GM23338 (cell line): Measurements from ENCODE around the gene TIE1. TPM values are rescaled to one million over a fixed set of nuclear protein-coding genes. Genes with fewer than 3 reads are reported as not detected.

Experiments used
- ATAC-seq: fragments of 200-7000 bp; cut with Tn5 transposase; 3 replicates; pipeline ENCODE4 v1.9.1; 2020
- DNase-seq: peaks from one replicate; pipeline ENCODE4 v3.0.0-alpha.2; 2015; ENCODE audit warnings: low spot score
- H2AFZ ChIP-seq: fragments of 200-600 bp; sonication (generic); 2 replicates; pipeline ENCODE4 v1.8.0; 2016; ENCODE audit warnings: antibody characterized with exemption, mild to moderate bottlenecking, moderate library complexity
- H3F3A ChIP-seq: fragments of 200-600 bp; sonication (generic); replicated peaks from 2 replicates; pipeline ENCODE4 v1.8.0; 2017; ENCODE audit warnings: antibody characterized with exemption, mixed run types, low read depth
- H3K27ac ChIP-seq: fragments of 200-600 bp; sonication (generic); 2 replicates; pipeline ENCODE4 v1.6.1; 2016; ENCODE audit warnings: low read depth
- H3K27me3 ChIP-seq: fragments of 200-600 bp; sonication (generic); 2 replicates; pipeline ENCODE4 v1.8.0; 2016; ENCODE audit warnings: mild to moderate bottlenecking, mixed run types, moderate library complexity; ENCODE audit not compliant: insufficient read depth
- H3K36me3 ChIP-seq: fragments of 200-600 bp; sonication (generic); 2 replicates; pipeline ENCODE4 v1.8.0; 2016; ENCODE audit warnings: mild to moderate bottlenecking; ENCODE audit not compliant: insufficient read depth
- H3K4me1 ChIP-seq: fragments of 200-600 bp; sonication (generic); 2 replicates; pipeline ENCODE4 v1.8.0; 2016; ENCODE audit warnings: mild to moderate bottlenecking, moderate library complexity; ENCODE audit not compliant: insufficient read depth
- H3K4me2 ChIP-seq: fragments of 200-600 bp; sonication (generic); 2 replicates; pipeline ENCODE4 v1.7.1; 2017; ENCODE audit warnings: mixed run types
- H3K4me3 ChIP-seq: fragments of 200-600 bp; sonication (generic); 2 replicates; pipeline ENCODE4 v1.6.1; 2016; ENCODE audit warnings: mixed run types
- H3K79me2 ChIP-seq: fragments of 200-600 bp; sonication (generic); replicated peaks from 2 replicates; pipeline ENCODE4 v1.8.0; 2017; ENCODE audit warnings: mild to moderate bottlenecking; ENCODE audit not compliant: insufficient read depth
- H3K9me2 ChIP-seq: fragments of 200-600 bp; sonication (generic); 2 replicates; pipeline ENCODE4 v1.8.0; 2017; ENCODE audit not compliant: insufficient read depth
- H4K20me1 ChIP-seq: fragments of 200-600 bp; sonication (generic); replicated peaks from 2 replicates; pipeline ENCODE4 v1.8.0; 2017; ENCODE audit warnings: mild to moderate bottlenecking; ENCODE audit not compliant: insufficient read depth
- H3K27ac Mint-ChIP-seq: 2 replicates; pipeline ENCODE4 v1.8.0; 2020; ENCODE audit warnings: inconsistent platforms, mild to moderate bottlenecking, moderate library complexity, mixed read lengths
- H3K27me3 Mint-ChIP-seq: 3 replicates; pipeline ENCODE4 v1.8.0; 2022; ENCODE audit warnings: low read depth, mild to moderate bottlenecking, moderate library complexity, mixed read lengths, inconsistent platforms; ENCODE audit not compliant: insufficient read depth, poor library complexity
- H3K36me3 Mint-ChIP-seq: 3 replicates; pipeline ENCODE4 v1.8.0; 2021; ENCODE audit warnings: low read depth, mild to moderate bottlenecking, inconsistent platforms, moderate library complexity, mixed read lengths
- H3K4me1 Mint-ChIP-seq: 3 replicates; pipeline ENCODE4 v1.8.0; 2020; ENCODE audit warnings: mild to moderate bottlenecking, inconsistent platforms, mixed read lengths
- H3K4me3 Mint-ChIP-seq: 3 replicates; pipeline ENCODE4 v1.8.0; 2021; ENCODE audit warnings: moderate library complexity, mild to moderate bottlenecking, inconsistent platforms, mixed read lengths
- H3K9me3 Mint-ChIP-seq: 3 replicates; pipeline ENCODE4 v1.8.0; 2020; ENCODE audit warnings: moderate library complexity, mild to moderate bottlenecking, inconsistent platforms, mixed read lengths
- CREB1 ChIP-seq: fragments of 250-450 bp; sonication (Bioruptor Pico); IDR thresholded peaks from 2 replicates; pipeline ENCODE4 v1.5.0; 2020; ENCODE audit warnings: low read depth, mild to moderate bottlenecking, moderate library complexity
- EZH2 ChIP-seq: fragments of 200-600 bp; sonication (generic); IDR thresholded peaks from one replicate; pipeline ENCODE4 v1.8.0; 2017; ENCODE audit warnings: antibody characterized with exemption, mild to moderate bottlenecking, low read depth; ENCODE audit not compliant: unreplicated experiment
- EZH2phosphoT487 ChIP-seq: fragments of 200-600 bp; sonication (generic); IDR thresholded peaks from one replicate; pipeline ENCODE4 v1.8.1; 2018; ENCODE audit warnings: antibody characterized with exemption; ENCODE audit not compliant: unreplicated experiment
- JUNB ChIP-seq: IDR thresholded peaks from one replicate; pipeline ENCODE4 v1.6.1; 2016; ENCODE audit warnings: antibody characterized with exemption; ENCODE audit not compliant: unreplicated experiment
- NANOG ChIP-seq: IDR thresholded peaks from 2 replicates; pipeline ENCODE4 v1.6.1; 2016; ENCODE audit warnings: antibody characterized with exemption, borderline replicate concordance
- POLR2AphosphoS5 ChIP-seq: IDR thresholded peaks from 2 replicates; pipeline ENCODE4 v1.6.1; 2016; ENCODE audit warnings: antibody characterized with exemption, low read depth
- STAT1 ChIP-seq: IDR thresholded peaks from one replicate; pipeline ENCODE4 v1.6.1; 2016; ENCODE audit warnings: antibody characterized with exemption; ENCODE audit not compliant: unreplicated experiment
- ZNF114 ChIP-seq: fragments of 250-450 bp; sonication (Bioruptor Pico); IDR thresholded peaks from 2 replicates; pipeline ENCODE4 v1.5.0; 2020; ENCODE audit warnings: mild to moderate bottlenecking, moderate library complexity
- ZNF462 ChIP-seq: fragments of 250-450 bp; sonication (Bioruptor Pico); IDR thresholded peaks from 2 replicates; pipeline ENCODE4 v1.5.0; 2020; ENCODE audit warnings: mild to moderate bottlenecking, moderate library complexity
- polyA plus RNA-seq: library from polyadenylated mRNA; unstranded; fragments of >200 nt; fragmentation: Nextera tagmentation; extraction: Ambion mirVana; gene quantifications from 2 replicates; pipeline ENCODE4 v1.2.1, GENCODE V29; 2016
- total RNA-seq: library from RNA; depleted of rRNA; stranded (reverse); fragments of >200 nt; shearing (Covaris generic); gene quantifications from 2 replicates; pipeline ENCODE4 v1.2.3, GENCODE V29; 2014
- TF ChIP-seq, protein P1 (sequence below): IDR thresholded peaks from 2 replicates; pipeline ENCODE4 v1.6.1; 2016; ENCODE audit warnings: antibody characterized with exemption

The TIE1 gene
- total and polyA plus RNA-seq, 2 experiments from 2014 or later: 0.37 to 2.3 TPM

- no peak for TF ChIP-seq ZNF462 (CRISPR knock-in tag)
- TF ChIP-seq EZH2: no peak
- no peak for TF ChIP-seq POLR2AphosphoS5
- TF ChIP-seq NANOG: no peak
- TF ChIP-seq JUNB: no peak
These were observed 5.3 kb downstream of the TIE1 start (continued) for GRCh38 chr1:43305926-43306687.

DNA sequence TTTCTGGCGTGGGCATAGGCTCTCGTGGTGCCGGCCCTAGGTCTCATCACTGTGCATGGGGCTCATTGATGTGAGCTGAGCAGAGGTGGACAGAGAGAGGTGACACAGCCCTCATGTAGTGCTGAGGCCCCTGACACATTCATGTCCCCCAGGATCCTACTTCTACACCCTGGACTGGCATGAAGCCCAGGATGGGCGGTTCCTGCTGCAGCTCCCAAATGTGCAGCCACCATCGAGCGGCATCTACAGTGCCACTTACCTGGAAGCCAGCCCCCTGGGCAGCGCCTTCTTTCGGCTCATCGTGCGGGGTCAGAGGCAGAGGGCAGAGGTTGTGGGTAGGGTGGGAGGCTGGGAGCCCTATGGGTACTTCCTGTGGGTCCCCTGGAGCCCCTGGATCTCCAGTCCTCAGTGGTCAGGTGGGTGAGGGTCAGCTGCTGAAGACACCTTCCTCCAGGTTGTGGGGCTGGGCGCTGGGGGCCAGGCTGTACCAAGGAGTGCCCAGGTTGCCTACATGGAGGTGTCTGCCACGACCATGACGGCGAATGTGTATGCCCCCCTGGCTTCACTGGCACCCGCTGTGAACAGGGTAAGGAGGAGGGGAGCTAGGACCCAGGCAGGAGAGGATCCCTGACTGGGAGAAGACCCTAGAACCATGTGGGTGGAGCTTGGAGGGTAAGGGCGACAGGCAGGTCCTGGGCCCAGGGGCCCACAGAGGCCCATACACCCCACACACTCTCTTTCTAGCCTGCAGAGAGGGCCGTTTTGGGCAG, 6.1 kb downstream of the TIE1 start:
- Histone ChIP-seq H3F3A (no peaks in the 10 kb centered on the region), H2AFZ (no peak overlapping the region), H4K20me1 (no peaks in the 10 kb centered on the region), H3K36me3 (no peaks in the 10 kb centered on the region), H3K27ac (no peak overlapping the region), H3K4me2 (no peak overlapping the region), H3K4me1 (no peaks in the 10 kb centered on the region), H3K27me3 (no peaks in the 10 kb centered on the region), H3K9me2 (no peaks in the 10 kb centered on the region), H3K4me3 (no peak overlapping the region), H3K79me2 (no peaks in the 10 kb centered on the region)
- Mint-ChIP-seq H3K4me3 (no peak overlapping the region), H3K36me3 (no peaks in the 10 kb centered on the region; the same call in 2 of the 3 replicates), H3K27ac (no peak overlapping the region), H3K9me3 (no peaks in the 10 kb centered on the region), H3K27me3 (peaks cover 15% of the 10 kb centered on the region), H3K4me1 (peaks cover 9% of the 10 kb centered on the region)
- no peak for ATAC-seq
- DNase-seq: no peak
- TF ChIP-seq, protein P1, sequence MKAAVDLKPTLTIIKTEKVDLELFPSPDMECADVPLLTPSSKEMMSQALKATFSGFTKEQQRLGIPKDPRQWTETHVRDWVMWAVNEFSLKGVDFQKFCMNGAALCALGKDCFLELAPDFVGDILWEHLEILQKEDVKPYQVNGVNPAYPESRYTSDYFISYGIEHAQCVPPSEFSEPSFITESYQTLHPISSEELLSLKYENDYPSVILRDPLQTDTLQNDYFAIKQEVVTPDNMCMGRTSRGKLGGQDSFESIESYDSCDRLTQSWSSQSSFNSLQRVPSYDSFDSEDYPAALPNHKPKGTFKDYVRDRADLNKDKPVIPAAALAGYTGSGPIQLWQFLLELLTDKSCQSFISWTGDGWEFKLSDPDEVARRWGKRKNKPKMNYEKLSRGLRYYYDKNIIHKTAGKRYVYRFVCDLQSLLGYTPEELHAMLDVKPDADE: no peak
- TF ChIP-seq EZH2 (no peak), STAT1 (no peak), JUNB (no peak), CREB1 (CRISPR knock-in tag) (no peak), EZH2phosphoT487 (no peak), ZNF114 (CRISPR knock-in tag) (no peak)
